ENCODE measurements around the gene MTMR10.

MTMR10 gene

GRCh38 chr15:31034152-31034551, 42.7 kb upstream of the MTMR10 start:
- peak overlapping the region; percentile 34 for H3K27ac ChIP-seq
- TF ChIP-seq, protein P1, sequence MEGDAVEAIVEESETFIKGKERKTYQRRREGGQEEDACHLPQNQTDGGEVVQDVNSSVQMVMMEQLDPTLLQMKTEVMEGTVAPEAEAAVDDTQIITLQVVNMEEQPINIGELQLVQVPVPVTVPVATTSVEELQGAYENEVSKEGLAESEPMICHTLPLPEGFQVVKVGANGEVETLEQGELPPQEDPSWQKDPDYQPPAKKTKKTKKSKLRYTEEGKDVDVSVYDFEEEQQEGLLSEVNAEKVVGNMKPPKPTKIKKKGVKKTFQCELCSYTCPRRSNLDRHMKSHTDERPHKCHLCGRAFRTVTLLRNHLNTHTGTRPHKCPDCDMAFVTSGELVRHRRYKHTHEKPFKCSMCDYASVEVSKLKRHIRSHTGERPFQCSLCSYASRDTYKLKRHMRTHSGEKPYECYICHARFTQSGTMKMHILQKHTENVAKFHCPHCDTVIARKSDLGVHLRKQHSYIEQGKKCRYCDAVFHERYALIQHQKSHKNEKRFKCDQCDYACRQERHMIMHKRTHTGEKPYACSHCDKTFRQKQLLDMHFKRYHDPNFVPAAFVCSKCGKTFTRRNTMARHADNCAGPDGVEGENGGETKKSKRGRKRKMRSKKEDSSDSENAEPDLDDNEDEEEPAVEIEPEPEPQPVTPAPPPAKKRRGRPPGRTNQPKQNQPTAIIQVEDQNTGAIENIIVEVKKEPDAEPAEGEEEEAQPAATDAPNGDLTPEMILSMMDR (conservative IDR thresholded peaks at IDR 0.05), result no peak

GRCh38 chr15:31032961-31033371, 41.5 kb upstream of the MTMR10 start:
- H3K27ac ChIP-seq, result no peak overlapping the region
- TF ChIP-seq, protein P1 (conservative IDR thresholded peaks at IDR 0.05), result no peak

DNA sequence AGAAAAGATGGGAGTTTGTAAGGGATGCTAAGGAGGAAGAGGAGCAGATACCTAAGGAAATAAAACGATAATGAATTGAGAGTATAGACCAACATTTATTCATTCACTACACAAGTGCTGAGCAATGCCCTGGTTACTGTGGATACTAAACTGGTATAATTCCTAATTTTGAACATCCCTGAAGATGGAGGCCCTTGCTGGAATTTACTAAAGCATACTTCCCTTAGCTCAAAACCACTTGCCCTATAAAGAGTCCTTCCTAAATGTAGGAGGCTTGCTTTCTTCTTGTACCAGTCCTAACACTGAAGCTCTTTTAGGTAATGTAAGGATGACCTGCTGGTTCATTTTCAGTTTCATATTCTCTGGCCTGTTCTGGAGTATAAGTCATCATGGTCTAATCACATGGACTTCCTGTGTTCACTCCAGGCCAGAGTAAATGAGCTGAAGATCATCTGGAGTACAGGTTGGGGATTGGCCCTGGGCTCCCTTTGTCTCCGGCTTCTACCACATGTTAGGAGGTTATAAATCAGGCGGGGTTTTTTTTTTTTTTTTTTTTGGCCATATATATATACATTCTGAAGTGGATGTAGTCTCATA, 40.1 kb upstream of the MTMR10 start:
- TF ChIP-seq, protein P1 (conservative IDR thresholded peaks at IDR 0.05), result no peak
- H3K27ac ChIP-seq, result no peak overlapping the region

DNA sequence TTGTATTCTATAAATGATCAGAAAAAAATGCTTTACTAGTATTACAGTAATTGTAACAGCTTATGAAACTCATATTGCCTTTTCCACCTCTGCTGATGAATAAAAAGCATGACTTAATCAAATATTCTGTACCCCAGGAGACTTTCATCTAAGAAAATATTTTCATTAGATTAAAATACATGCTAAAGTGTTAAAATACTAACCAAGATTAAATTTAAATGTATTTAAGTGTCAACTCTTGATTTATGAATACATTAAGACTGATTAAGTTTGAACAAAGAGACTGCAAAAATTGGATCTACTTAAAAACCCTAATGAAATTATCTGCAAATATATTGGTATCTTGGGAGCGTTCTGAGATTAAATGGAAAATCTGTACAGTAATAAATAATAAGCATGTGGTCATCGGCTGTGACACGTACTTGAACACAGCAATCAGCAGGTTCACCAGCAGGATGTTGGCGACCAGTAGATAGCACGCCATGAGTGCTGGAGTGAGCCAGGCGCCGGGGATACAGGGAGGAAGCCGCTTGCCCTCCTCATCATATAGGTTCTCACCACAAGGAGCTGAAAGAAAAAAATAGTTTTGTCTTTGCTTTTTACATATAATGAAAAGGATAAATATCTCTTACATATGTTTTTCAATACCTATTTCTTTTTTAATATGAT, 36.6 kb upstream of the MTMR10 start:
- TF ChIP-seq, protein P1 (conservative IDR thresholded peaks at IDR 0.05), result no peak
- H3K27ac ChIP-seq, result no peak overlapping the region

DNA sequence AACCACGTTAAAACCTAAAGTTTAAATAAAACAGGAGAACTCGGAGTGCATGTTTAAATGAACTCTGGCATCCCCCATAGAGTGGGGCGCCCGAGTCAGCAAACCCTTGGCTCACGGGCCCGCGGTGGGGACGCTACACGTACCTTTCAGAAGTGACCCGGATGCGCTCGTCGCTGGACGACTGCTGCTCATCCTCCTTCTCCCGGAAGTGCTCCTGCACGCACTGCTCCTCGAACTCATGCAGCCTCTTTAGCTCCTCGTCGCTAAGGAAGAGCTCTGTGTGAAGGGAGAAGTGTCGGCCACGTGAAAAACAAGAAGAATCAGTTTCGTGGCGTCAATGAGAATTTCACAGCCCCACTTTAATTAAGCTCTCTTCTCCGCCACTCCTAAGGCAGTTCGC, 34.6 kb upstream of the MTMR10 start:
- TF ChIP-seq, protein P1 (conservative IDR thresholded peaks at IDR 0.05), result no peak
- no peak overlapping the region for H3K27ac ChIP-seq

DNA sequence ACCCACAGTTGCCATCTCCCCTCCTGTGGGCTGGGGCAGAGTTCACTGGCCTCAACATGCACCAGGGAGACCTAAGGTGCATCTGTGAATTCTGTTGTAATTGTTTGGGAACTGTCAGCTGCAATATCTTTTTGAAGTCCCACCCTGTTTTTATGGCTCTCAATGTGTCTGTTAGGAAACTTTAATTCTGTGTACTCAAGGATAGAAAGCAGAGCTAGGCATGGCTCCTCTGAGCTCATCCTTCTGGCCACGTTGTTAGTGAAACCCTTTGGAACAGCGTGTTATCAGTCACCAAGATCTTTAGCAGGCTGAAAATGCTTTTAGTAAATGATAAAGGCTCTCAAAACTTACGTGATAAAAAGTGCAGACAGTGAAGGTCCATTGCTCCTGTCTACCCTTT, 33.6 kb upstream of the MTMR10 start:
- TF ChIP-seq, protein P1 (conservative IDR thresholded peaks at IDR 0.05), result no peak
- peak overlapping the region; percentile 17; the same call in 1 of the 2 replicates for H3K27ac ChIP-seq

DNA sequence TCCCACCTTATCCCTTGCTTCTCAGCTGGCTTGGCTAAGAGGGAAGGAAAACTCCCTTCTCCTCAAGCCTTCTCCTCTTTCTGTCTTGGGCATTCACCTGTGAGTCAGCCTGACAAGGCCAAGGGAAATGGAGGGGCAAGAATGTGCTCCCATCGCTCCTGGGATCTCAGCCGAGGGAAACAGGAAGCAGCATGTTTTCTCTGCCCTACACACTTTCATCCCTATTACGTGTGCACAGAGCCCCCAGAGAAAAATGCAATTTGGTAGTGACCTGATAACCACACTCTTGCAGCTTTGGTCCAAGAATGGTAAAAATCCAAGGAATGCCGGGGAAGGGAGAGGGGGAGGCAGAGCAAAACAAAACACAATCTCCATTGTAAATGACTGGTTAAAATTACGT, 32.9 kb upstream of the MTMR10 start:
- no peak overlapping the region; the same call in 1 of the 2 replicates for H3K27ac ChIP-seq
- TF ChIP-seq, protein P1 (conservative IDR thresholded peaks at IDR 0.05), result no peak
